ENCODE measurements around the gene VCP.

DNA sequence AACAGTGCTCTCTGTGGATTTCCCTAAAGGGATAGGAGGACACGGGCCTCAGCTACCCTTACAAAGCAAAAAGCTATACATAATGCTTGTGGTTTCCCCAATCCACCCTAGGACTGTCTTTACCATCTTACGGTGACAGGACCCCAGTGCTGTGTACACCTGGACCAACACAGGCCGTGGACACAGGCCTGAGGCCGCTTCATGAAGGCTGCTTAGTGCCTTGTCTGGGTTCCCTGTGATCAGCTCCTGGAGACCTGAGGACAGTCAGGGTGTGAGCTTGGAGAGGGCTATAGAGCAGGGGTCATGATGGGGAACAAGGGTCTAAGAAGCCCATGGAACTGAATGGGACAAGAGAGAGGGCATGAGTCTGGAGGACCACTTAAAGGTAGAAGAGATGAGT lies 4.4 kb upstream of the VCP start:
- no peak for TF ChIP-seq YBX1 (IDR thresholded peaks at IDR 0.05)
- TF ChIP-seq CCNT2 (IDR thresholded peaks at IDR 0.05; ENCODE audit: borderline replicate concordance, extremely low read depth, insufficient read length, low read depth, low read length): no peak
- TF ChIP-seq ZBTB1 (CRISPR knock-in tag; IDR thresholded peaks at IDR 0.05; ENCODE audit: borderline replicate concordance, low read depth): no peak
- TF ChIP-seq, protein P1, sequence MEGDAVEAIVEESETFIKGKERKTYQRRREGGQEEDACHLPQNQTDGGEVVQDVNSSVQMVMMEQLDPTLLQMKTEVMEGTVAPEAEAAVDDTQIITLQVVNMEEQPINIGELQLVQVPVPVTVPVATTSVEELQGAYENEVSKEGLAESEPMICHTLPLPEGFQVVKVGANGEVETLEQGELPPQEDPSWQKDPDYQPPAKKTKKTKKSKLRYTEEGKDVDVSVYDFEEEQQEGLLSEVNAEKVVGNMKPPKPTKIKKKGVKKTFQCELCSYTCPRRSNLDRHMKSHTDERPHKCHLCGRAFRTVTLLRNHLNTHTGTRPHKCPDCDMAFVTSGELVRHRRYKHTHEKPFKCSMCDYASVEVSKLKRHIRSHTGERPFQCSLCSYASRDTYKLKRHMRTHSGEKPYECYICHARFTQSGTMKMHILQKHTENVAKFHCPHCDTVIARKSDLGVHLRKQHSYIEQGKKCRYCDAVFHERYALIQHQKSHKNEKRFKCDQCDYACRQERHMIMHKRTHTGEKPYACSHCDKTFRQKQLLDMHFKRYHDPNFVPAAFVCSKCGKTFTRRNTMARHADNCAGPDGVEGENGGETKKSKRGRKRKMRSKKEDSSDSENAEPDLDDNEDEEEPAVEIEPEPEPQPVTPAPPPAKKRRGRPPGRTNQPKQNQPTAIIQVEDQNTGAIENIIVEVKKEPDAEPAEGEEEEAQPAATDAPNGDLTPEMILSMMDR (IDR thresholded peaks at IDR 0.05 in 2 of 3, conservative IDR thresholded peaks at IDR 0.05 in 1 of 3; ENCODE audit: insufficient read depth in 2 of 3, low read depth in 1 of 3, low read length in 3 of 3): no peak
- TF ChIP-seq RNF2 (IDR thresholded peaks at IDR 0.05): no peak
- TF ChIP-seq BHLHE40 (IDR thresholded peaks at IDR 0.05; ENCODE audit: low read length): no peak
- no peak for TF ChIP-seq CCAR2 (IDR thresholded peaks at IDR 0.05; ENCODE audit: low read depth, low read length)
- TF ChIP-seq RBFOX2 (IDR thresholded peaks at IDR 0.05; ENCODE audit: low read depth, low read length): no peak

Data from K562 (cell line).